K562 (cell line): Measurements from ENCODE around the gene CTSD. TPM values are rescaled to one million over a fixed set of nuclear protein-coding genes. Genes with fewer than 3 reads are reported as not detected.

Experiments
- ATF1 ChIP-seq, 2 experiments: fragments of 450-650 bp in 1 of 2; IDR thresholded peaks; 2 replicates each; pipeline ENCODE4 v1.6.1; 2016; ENCODE audit warnings: missing compliant biosample characterization in 1 of 2, missing genetic modification characterization in 1 of 2
- HOMEZ ChIP-seq: fragments of 250-450 bp; sonication (Bioruptor Pico); IDR thresholded peaks from 2 replicates; pipeline ENCODE4 v1.4.0; 2020; ENCODE audit warnings: mild to moderate bottlenecking, moderate library complexity
- JUND ChIP-seq, 2 experiments: IDR thresholded peaks; 2 replicates in 1 of 2; 3 replicates in 1 of 2; pipeline ENCODE4 v1.6.1; 2011; ENCODE audit warnings: borderline replicate concordance in 2 of 2, low read depth in 2 of 2, low read length in 2 of 2, improper control_type of control experiment in 1 of 2, missing biosample characterization in 1 of 2, missing genetic modification characterization in 1 of 2, missing genetic modification reagents in 1 of 2
- KDM1A ChIP-seq, 2 experiments: fragments of 450-650 bp; IDR thresholded peaks; 2 replicates each; pipeline ENCODE4 v1.6.1; 2016; ENCODE audit warnings: mild to moderate bottlenecking in 2 of 2
- MAFK ChIP-seq: IDR thresholded peaks from 2 replicates; pipeline ENCODE4 v1.6.1; 2011; ENCODE audit warnings: low read length, improper control_type of control experiment
- MEF2A ChIP-seq: IDR thresholded peaks from 2 replicates; pipeline ENCODE4 v1.6.1; 2011; ENCODE audit warnings: low read depth, mild to moderate bottlenecking, low read length, moderate library complexity; ENCODE audit not compliant: control insufficient read depth
- NFIC ChIP-seq: fragments of 450-650 bp; IDR thresholded peaks from 2 replicates; pipeline ENCODE4 v1.6.1; 2017; ENCODE audit warnings: mild to moderate bottlenecking, inconsistent platforms
- PHF8 ChIP-seq: fragments of 200-600 bp; sonication (generic); IDR thresholded peaks from 2 replicates; pipeline ENCODE4 v1.6.1; 2012; ENCODE audit warnings: mixed run types, mild to moderate bottlenecking, inconsistent platforms, low read length, moderate library complexity, borderline replicate concordance
- TAF1 ChIP-seq: IDR thresholded peaks from 2 replicates; pipeline ENCODE4 v1.6.1; 2011; ENCODE audit warnings: mild to moderate bottlenecking, low read length, moderate library complexity; ENCODE audit not compliant: insufficient read depth, control insufficient read depth, severe bottlenecking; ENCODE audit errors: extremely low read depth
- TBP ChIP-seq: optimal IDR thresholded peaks from 2 replicates; pipeline ENCODE3; 2011; ENCODE audit warnings: low read depth, low read length, improper control_type of control experiment
- XRCC4 ChIP-seq: IDR thresholded peaks from one replicate; pipeline ENCODE4 v1.6.1; 2011; ENCODE audit not compliant: insufficient read depth, insufficient read length; ENCODE audit errors: extremely low read depth
- polyA plus RNA-seq, 8 experiments: library from polyadenylated mRNA; depleted of rRNA in 4 of 8; stranded (reverse) in 5 of 8; unstranded in 3 of 8; fragments of >200 nt; fragmentation: Nextera tagmentation in 2 of 8; fragmentation: Illumina TruSeq in 1 of 8; extraction: Ambion mirVana in 2 of 8; extraction: Trizol in 1 of 8; gene quantifications; 2 replicates each; pipeline versions ENCODE4 v1.2.1 to v1.2.3, GENCODE V29; 2011 to 2014; ENCODE audit warnings: inconsistent platforms in 1 of 8, missing spikeins in 1 of 8
- total RNA-seq, 7 experiments: library from RNA; depleted of rRNA in 6 of 7; stranded (reverse); fragments of >200 nt in 6 of 7; fragmentation: Illumina TruSeq in 2 of 7; extraction: Trizol in 2 of 7; gene quantifications; 2 replicates each; pipeline versions ENCODE4 v1.2.1 to v1.2.3, GENCODE V29; 2011 to 2021; ENCODE audit warnings: low replicate concordance in 1 of 7

Gene CTSD
- total and polyA plus RNA-seq, 9 of the 15 experiments (the other 6 are each of a cell fraction or from before 2014, with no cell fraction given): 1.0 to 112 (median 40.9) TPM

- TF ChIP-seq ATF1 (CRISPR knock-in tag; IDR thresholded peaks at IDR 0.05) (no peak), ATF1 (tag; IDR thresholded peaks at IDR 0.05) (0 out of 2 replicates have a peak, but pooled peaks have one; percentile 9), XRCC4 (no peak), PHF8 (peak; percentile 2; the same call in 1 of the 2 replicates), HOMEZ (CRISPR knock-in tag) (no peak), TAF1 (no peak), MEF2A (no peak), JUND (IDR thresholded peaks at IDR 0.05; ENCODE audit: borderline replicate concordance, low read depth, low read length) (peak; percentile 26; the same call in 1 of the 2 replicates), JUND (tag; IDR thresholded peaks at IDR 0.05; ENCODE audit: borderline replicate concordance, low read depth, low read length) (peak; percentile 46; the same call in 1 of the 3 replicates), TBP (no peak), MAFK (peak; percentile 88), NFIC (peak; percentile 76), KDM1A (IDR thresholded peaks at IDR 0.05) (peak in 1 of 2 experiments; percentile 45; a peak in 2 of 4 replicates)
- TF ChIP-seq, all 486 proteins: peak for 43
Measured at GRCh38 chr11:1760351-1761109, 3.2 kb downstream of the CTSD start (continued).
